ENCODE measurements around the gene SRP68. TPM values are rescaled to one million over a fixed set of nuclear protein-coding genes. Genes with fewer than 3 reads are reported as not detected.

Gene SRP68
- total RNA-seq, 1 donor from 2014 or later, result 48.4 TPM

- no peak overlapping the region for H3K27ac Mint-ChIP-seq (ENCODE audit: unreplicated experiment)
- no peak overlapping the region for H3K4me3 Mint-ChIP-seq (ENCODE audit: unreplicated experiment)
- no peaks in the 10 kb centered on the region for H3K4me1 Mint-ChIP-seq (ENCODE audit: low read depth, unreplicated experiment)
- no peak for DNase-seq
- peaks cover 5% of the 10 kb centered on the region for H3K36me3 Mint-ChIP-seq (ENCODE audit: unreplicated experiment)
- no peak for TF ChIP-seq CTCF (IDR thresholded peaks at IDR 0.05; ENCODE audit: partially characterized antibody, unreplicated experiment)
- peaks cover 25% of the 10 kb centered on the region for H3K27me3 Mint-ChIP-seq (ENCODE audit: unreplicated experiment)
- H3K9me3 Mint-ChIP-seq (ENCODE audit: unreplicated experiment), result peaks cover 4% of the 10 kb centered on the region
Observed at GRCh38 chr17:76082326-76083251, 10.3 kb upstream of the SRP68 start.

- Mint-ChIP-seq H3K9me3 (ENCODE audit: unreplicated experiment) (peaks cover 7% of the 10 kb centered on the region), H3K4me3 (ENCODE audit: unreplicated experiment) (no peak overlapping the region), H3K27me3 (ENCODE audit: unreplicated experiment) (peaks cover 25% of the 10 kb centered on the region), H3K4me1 (ENCODE audit: low read depth, unreplicated experiment) (peaks cover 3% of the 10 kb centered on the region), H3K27ac (ENCODE audit: unreplicated experiment) (no peak overlapping the region), H3K36me3 (ENCODE audit: unreplicated experiment) (peaks cover 5% of the 10 kb centered on the region)
- TF ChIP-seq CTCF (IDR thresholded peaks at IDR 0.05; ENCODE audit: partially characterized antibody, unreplicated experiment), result no peak
- DNase-seq, result no peak
Observed at GRCh38 chr17:76081295-76082210, 9.2 kb upstream of the SRP68 start.

GRCh38 chr17:76080768-76081287 is 8.5 kb upstream of the SRP68 start:
- Mint-ChIP-seq H3K27ac (ENCODE audit: unreplicated experiment) (no peak overlapping the region), H3K4me1 (ENCODE audit: low read depth, unreplicated experiment) (peaks cover 3% of the 10 kb centered on the region), H3K9me3 (ENCODE audit: unreplicated experiment) (peaks cover 9% of the 10 kb centered on the region), H3K4me3 (ENCODE audit: unreplicated experiment) (peak overlapping the region; percentile 30), H3K36me3 (ENCODE audit: unreplicated experiment) (peaks cover 5% of the 10 kb centered on the region), H3K27me3 (ENCODE audit: unreplicated experiment) (peaks cover 25% of the 10 kb centered on the region)
- no peak for TF ChIP-seq CTCF (IDR thresholded peaks at IDR 0.05; ENCODE audit: partially characterized antibody, unreplicated experiment)
- no peak for DNase-seq

- Mint-ChIP-seq H3K27me3 (ENCODE audit: unreplicated experiment) (peaks cover 31% of the 10 kb centered on the region), H3K36me3 (ENCODE audit: unreplicated experiment) (peaks cover 5% of the 10 kb centered on the region), H3K27ac (ENCODE audit: unreplicated experiment) (peak overlapping the region; percentile 22), H3K4me3 (ENCODE audit: unreplicated experiment) (peak overlapping the region; percentile 30), H3K4me1 (ENCODE audit: low read depth, unreplicated experiment) (peaks cover 5% of the 10 kb centered on the region), H3K9me3 (ENCODE audit: unreplicated experiment) (peaks cover 11% of the 10 kb centered on the region)
- peak; percentile 44 for DNase-seq
- no peak for TF ChIP-seq CTCF (IDR thresholded peaks at IDR 0.05; ENCODE audit: partially characterized antibody, unreplicated experiment)
Observed at GRCh38 chr17:76079956-76080767, 7.8 kb upstream of the SRP68 start.
